Erythroblast (primary cell): ENCODE data around the gene PROSER3.

Experiments used
- GATA1 ChIP-seq: IDR thresholded peaks from 2 replicates; pipeline ENCODE4 v1.6.1; 2011; ENCODE audit warnings: low read depth, mild to moderate bottlenecking, control low read depth, low read length, moderate library complexity
- POLR2A ChIP-seq: IDR thresholded peaks from 2 replicates; pipeline ENCODE4 v1.6.1; 2011; ENCODE audit warnings: mild to moderate bottlenecking, low read length

GRCh38 chr19:35712567-35713505 lies 45.1 kb upstream of the PROSER3 start:
- TF ChIP-seq POLR2A, result no peak
- TF ChIP-seq GATA1, result no peak
